Measurements from ENCODE around the gene SIAH3.
"Not testable (repeated sequence)": the region's sequence is repeated elsewhere in the genome, so short reads cannot be mapped to it uniquely, and the experiment has no call there.

SIAH3 gene

GRCh38 chr13:45873491-45874325 is 22.2 kb upstream of the SIAH3 start:
- Mint-ChIP-seq H3K27me3 (peaks cover 15% of the 10 kb centered on the region), H3K4me3 (no peak overlapping the region), H3K27ac (no peak overlapping the region), H3K9me3 (no peaks in the 10 kb centered on the region), H3K4me1 (no peaks in the 10 kb centered on the region), H3K36me3 (no peaks in the 10 kb centered on the region)
- no peak for ATAC-seq

DNA sequence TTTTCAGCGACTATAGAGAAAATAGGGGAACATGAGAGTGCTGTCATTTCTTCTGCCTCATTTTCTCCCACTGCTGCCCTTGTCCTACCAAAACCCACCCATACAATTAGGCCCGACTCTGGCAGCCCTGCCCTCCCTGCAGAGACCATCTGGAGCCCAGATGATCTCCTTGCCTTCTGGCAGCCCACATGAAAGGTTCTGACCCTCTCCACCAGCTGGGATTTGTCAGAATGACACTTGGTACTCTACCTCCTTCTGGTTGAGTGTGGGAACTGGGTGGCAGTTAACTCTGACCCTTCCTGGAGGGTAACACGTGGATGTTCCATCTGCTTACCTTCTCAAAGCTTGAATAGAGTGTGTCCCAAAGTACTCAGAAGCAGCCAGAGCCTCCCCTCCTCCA is 21.0 kb upstream of the SIAH3 start:
- ATAC-seq: peak; percentile 6
- H3K27ac Mint-ChIP-seq: no peak overlapping the region
- no peak overlapping the region for H3K4me3 Mint-ChIP-seq

DNA sequence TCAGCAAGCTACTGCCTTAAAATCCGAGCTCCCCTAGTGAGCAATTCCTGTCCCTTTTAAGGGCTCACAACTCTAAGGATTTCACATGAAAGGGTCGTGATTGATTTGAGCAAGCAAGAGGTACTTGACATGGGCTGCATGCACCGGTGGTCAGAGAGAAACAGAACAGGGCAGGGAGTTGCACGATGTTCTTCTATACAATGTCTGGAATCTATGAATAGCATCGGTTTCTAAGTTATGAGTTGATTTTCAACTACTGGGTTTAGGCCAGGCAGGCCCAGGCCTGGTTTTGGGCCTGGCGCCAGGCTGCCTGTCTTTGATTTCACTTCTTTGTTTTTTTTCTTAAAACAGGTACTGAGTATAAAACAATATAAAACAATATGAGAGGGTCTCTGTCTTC is 19.6 kb upstream of the SIAH3 start:
- H3K36me3 Mint-ChIP-seq, H3K9me3 Mint-ChIP-seq, H3K4me3 Mint-ChIP-seq, H3K27ac Mint-ChIP-seq, H3K4me1 Mint-ChIP-seq, ATAC-seq: not testable (repeated sequence)
- peaks cover 13% of the 10 kb centered on the region for H3K27me3 Mint-ChIP-seq

More for the DNA sequence above, 21.0 kb upstream of the SIAH3 start:
- no peaks in the 10 kb centered on the region for H3K36me3 Mint-ChIP-seq
- no peaks in the 10 kb centered on the region for H3K4me1 Mint-ChIP-seq
- peaks cover 15% of the 10 kb centered on the region for H3K27me3 Mint-ChIP-seq
- no peaks in the 10 kb centered on the region for H3K9me3 Mint-ChIP-seq

DNA sequence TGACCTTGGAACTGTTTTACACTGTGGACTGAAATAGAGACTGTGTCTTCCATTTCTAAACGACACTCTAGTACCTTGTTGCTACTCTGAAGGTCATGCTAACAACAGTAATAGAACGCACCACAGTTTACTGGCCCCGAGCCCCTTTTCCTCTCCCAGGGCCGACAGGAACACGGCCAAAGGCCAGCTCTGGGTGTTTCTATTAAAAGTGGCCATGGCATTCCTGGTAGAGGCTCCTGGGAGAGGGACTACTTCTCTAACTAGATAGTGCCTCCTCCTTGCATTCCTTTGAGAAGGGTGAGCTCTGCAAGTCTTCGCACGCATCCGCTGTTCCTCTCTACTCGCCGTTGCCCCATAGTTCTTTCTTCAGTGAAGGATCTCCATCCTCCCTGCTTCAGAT is 18.7 kb upstream of the SIAH3 start:
- H3K4me1 Mint-ChIP-seq: no peaks in the 10 kb centered on the region
- H3K27me3 Mint-ChIP-seq: peaks cover 6% of the 10 kb centered on the region
- ATAC-seq: no peak
- no peak overlapping the region for H3K4me3 Mint-ChIP-seq
- no peak overlapping the region for H3K27ac Mint-ChIP-seq
- H3K9me3 Mint-ChIP-seq: no peaks in the 10 kb centered on the region
- H3K36me3 Mint-ChIP-seq: no peaks in the 10 kb centered on the region

DNA sequence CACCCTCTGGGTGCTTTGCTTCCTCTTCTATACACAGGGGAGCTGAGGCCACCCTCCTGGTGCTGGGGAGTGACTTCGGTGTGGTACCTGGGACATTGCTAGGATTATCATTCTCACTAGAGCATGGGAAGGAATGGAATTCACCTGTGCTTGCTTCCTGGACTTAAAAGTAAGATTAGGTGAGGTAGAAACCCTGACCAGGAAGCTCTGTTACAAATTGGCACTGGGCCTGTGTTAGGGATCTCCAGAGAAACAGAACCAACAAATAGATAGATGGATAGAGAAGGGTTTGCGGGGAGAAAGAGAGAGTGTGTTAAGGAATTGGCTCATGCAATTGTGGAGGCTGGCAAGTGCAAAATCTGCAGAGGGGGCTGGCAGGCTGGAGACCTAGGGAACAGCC is 13.9 kb upstream of the SIAH3 start:
- Mint-ChIP-seq H3K4me1 (no peaks in the 10 kb centered on the region), H3K27ac (no peak overlapping the region), H3K36me3 (no peaks in the 10 kb centered on the region), H3K4me3 (no peak overlapping the region), H3K27me3 (peaks cover 24% of the 10 kb centered on the region), H3K9me3 (no peaks in the 10 kb centered on the region)
- no peak for ATAC-seq

GRCh38 chr13:45863709-45864590 is 12.4 kb upstream of the SIAH3 start:
- no peak overlapping the region for H3K4me3 Mint-ChIP-seq
- peaks cover 3% of the 10 kb centered on the region for H3K9me3 Mint-ChIP-seq
- H3K36me3 Mint-ChIP-seq: no peaks in the 10 kb centered on the region
- no peaks in the 10 kb centered on the region for H3K4me1 Mint-ChIP-seq
- no peak for ATAC-seq
- no peak overlapping the region for H3K27ac Mint-ChIP-seq
- H3K27me3 Mint-ChIP-seq: peaks cover 27% of the 10 kb centered on the region

DNA sequence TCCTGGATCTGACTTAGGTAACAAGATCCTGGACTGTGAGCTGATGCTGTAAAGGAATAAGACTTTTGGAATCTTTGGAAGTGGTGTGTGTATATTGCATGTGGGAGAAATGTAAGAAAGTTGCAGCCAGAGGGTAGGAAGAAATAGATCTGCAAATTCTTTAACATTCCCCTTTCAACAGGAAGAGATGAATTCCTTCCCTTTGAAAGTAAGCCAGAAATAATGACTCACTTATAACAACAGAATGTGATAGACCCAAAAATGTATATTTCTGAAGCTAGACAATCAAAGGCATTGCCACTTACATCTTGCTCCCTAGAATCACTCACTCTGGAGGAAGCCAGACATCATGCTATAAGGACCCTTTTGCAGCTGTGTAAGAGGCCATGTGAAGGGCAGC is 9.8 kb upstream of the SIAH3 start:
- Mint-ChIP-seq H3K27ac (no peak overlapping the region), H3K36me3 (no peaks in the 10 kb centered on the region), H3K27me3 (peaks cover 33% of the 10 kb centered on the region), H3K4me1 (no peaks in the 10 kb centered on the region), H3K9me3 (peaks cover 3% of the 10 kb centered on the region), H3K4me3 (no peak overlapping the region)
- ATAC-seq: no peak

- Mint-ChIP-seq H3K36me3 (no peaks in the 10 kb centered on the region), H3K4me3 (no peak overlapping the region)
Measured at GRCh38 chr13:45860240-45860639, 8.7 kb upstream of the SIAH3 start.

GRCh38 chr13:45859705-45860104 is 8.2 kb upstream of the SIAH3 start:
- no peak overlapping the region for H3K4me3 Mint-ChIP-seq
- H3K4me1 Mint-ChIP-seq: no peaks in the 10 kb centered on the region
- no peaks in the 10 kb centered on the region for H3K36me3 Mint-ChIP-seq
- peaks cover 39% of the 10 kb centered on the region for H3K27me3 Mint-ChIP-seq
- H3K27ac Mint-ChIP-seq: no peak overlapping the region
- no peak for ATAC-seq
- peaks cover 3% of the 10 kb centered on the region for H3K9me3 Mint-ChIP-seq

More at GRCh38 chr13:45860240-45860639, 8.7 kb upstream of the SIAH3 start:
- Mint-ChIP-seq H3K9me3 (peaks cover 3% of the 10 kb centered on the region), H3K4me1 (no peaks in the 10 kb centered on the region), H3K27me3 (peaks cover 34% of the 10 kb centered on the region), H3K27ac (no peak overlapping the region)
- ATAC-seq: no peak

DNA sequence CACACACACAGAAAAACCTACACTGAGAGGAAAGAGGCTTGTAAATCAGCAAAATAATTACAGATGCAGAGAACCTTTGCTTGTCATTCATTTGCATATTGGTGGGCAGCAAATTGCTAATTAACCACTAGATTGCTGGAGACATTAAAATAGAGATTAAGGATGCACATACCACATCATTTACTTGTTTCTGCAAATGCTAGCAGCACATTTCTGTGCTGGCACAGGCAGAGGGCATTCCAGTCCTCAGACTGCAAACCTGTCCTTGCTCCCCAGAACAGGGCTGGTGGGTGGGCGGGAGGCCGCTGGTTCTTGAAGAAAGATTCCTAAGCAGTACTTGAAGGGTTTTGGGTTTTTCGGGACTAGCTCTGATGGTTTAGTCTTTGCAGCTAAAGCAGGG is 941 bp upstream of the SIAH3 start:
- Mint-ChIP-seq H3K9me3 (peaks cover 3% of the 10 kb centered on the region), H3K27ac (no peak overlapping the region), H3K27me3 (peaks cover 79% of the 10 kb centered on the region), H3K4me3 (no peak overlapping the region), H3K4me1 (peaks cover 21% of the 10 kb centered on the region), H3K36me3 (no peaks in the 10 kb centered on the region)
- ATAC-seq: no peak

DNA sequence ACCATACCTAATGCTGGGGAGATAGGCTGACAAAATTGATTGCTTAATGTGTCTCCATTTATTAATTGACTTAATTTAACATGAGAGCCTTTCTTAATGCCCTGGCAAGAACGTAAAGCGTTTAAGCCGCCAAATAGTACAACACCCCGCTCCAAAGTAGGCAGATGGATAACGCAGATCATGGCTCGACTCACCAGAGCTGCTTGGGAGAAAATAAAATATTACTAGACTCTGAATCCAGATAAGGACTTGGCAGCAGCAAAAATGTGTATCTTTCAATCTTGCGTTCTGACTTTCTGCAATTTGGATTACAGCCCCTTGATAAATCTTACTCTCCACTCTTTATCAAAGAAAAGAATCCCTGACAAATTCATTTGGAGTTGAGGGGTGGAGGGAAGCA is 403 bp upstream of the SIAH3 start:
- H3K9me3 Mint-ChIP-seq: peaks cover 3% of the 10 kb centered on the region
- H3K36me3 Mint-ChIP-seq: no peaks in the 10 kb centered on the region
- H3K4me3 Mint-ChIP-seq: no peak overlapping the region
- H3K27me3 Mint-ChIP-seq: peaks cover 83% of the 10 kb centered on the region
- H3K4me1 Mint-ChIP-seq: peaks cover 24% of the 10 kb centered on the region
- no peak for ATAC-seq
- no peak overlapping the region for H3K27ac Mint-ChIP-seq

DNA sequence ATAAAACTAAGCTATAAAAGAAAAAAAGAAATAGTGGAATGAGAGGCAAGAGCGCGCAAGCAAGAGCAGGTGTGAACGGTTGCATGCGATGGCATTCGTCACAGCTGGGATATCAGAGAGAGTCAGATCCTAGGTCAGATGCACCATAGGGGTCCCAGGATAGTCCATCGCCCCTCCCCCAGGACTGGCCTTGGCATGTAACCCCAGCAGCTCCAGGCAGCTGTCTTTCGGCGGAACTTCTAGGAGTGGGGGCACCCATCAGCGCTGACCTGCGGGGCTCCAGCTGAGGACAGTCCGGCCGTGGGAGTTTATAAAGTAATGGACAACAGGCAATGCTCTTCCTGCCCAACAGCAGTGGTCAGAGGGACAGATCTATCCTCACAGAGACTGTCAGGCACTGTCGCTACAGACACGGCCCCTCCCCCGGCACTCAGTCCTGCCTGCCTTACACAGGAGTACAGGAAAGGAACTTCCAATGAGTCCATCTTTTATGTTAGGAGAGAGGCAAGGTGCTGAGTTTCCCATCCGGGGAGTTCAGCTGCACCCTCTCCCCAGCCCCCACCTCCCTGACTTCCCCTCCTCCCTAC is 1.4 kb downstream of the SIAH3 start:
- ATAC-seq: no peak
- no peaks in the 10 kb centered on the region for H3K36me3 Mint-ChIP-seq
- H3K4me3 Mint-ChIP-seq: no peak overlapping the region
- peaks cover 92% of the 10 kb centered on the region for H3K27me3 Mint-ChIP-seq
- H3K27ac Mint-ChIP-seq: no peak overlapping the region
- H3K9me3 Mint-ChIP-seq: peaks cover 3% of the 10 kb centered on the region
- peaks cover 24% of the 10 kb centered on the region for H3K4me1 Mint-ChIP-seq

GRCh38 chr13:45849408-45849807 is 2.1 kb downstream of the SIAH3 start:
- Mint-ChIP-seq H3K27ac (no peak overlapping the region), H3K4me1 (peaks cover 24% of the 10 kb centered on the region), H3K4me3 (no peak overlapping the region), H3K36me3 (no peaks in the 10 kb centered on the region), H3K27me3 (peaks cover 85% of the 10 kb centered on the region), H3K9me3 (peaks cover 3% of the 10 kb centered on the region)
- ATAC-seq: no peak

DNA sequence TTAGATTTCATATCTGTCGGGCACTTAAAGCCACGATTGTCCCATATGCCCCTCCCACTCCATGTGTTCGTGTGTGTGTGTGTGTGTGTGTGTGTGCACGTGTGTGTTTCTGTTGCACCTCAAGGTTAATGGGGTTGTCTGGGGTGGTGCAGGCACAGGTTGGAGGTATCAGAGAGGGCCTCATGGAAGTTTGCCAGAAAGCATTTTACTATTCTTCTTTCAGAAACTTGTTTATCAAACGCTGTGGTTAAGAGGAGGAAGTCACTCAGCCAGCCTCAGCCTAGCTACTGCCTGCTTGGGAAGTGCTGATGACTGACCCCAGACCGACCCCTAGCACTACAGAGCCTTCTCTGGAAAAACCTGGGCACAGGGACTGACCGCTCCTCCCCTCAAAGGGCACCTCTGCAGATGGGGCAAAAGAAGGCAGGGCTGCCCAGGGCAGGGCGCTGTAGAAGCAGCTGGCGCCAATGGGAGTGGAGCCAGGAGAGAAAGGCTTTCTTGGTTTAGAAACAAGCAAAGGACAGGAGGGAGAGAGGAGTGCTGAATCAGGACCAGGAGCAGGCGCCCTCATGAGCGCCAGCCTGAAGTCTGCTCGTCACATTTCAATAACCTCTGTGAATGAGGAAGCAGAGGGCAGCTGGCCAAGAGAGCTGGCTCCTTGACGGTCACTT is 3.9 kb downstream of the SIAH3 start:
- Mint-ChIP-seq H3K27me3 (peaks cover 82% of the 10 kb centered on the region), H3K4me3 (peak overlapping the region; percentile 50), H3K27ac (no peak overlapping the region), H3K36me3 (no peaks in the 10 kb centered on the region), H3K4me1 (peaks cover 24% of the 10 kb centered on the region), H3K9me3 (no peaks in the 10 kb centered on the region)
- ATAC-seq: peak; percentile 44

DNA sequence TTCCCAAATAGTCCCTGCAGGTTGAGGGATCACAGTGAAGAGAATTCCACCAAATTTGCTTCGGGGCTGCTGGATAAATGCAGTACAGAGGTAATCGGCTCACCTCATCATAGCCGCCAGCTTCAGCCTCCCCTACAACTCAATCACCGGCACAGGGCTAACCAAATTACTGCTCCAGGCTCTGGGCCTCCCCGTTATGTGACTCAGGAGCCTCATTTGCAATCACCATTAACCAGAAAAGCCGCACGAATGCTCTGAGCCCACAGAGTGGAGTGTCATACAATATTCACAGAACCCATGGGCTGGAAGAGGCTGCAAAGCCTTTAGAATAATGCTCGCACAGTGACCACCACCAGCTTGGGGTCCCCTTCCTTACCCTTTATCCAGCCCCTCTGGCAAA is 4.9 kb downstream of the SIAH3 start:
- H3K36me3 Mint-ChIP-seq: no peaks in the 10 kb centered on the region
- H3K9me3 Mint-ChIP-seq: no peaks in the 10 kb centered on the region
- H3K4me1 Mint-ChIP-seq: peaks cover 24% of the 10 kb centered on the region
- H3K27me3 Mint-ChIP-seq: peaks cover 75% of the 10 kb centered on the region
- no peak overlapping the region for H3K4me3 Mint-ChIP-seq
- no peak for ATAC-seq
- no peak overlapping the region for H3K27ac Mint-ChIP-seq

Data from stimulated activated memory B cell treated with anti-CD40 and anti-IgM and Interleukin-4, amounts not matched to agents 10 μg/mL and 1 μg/mL and 100 μg/mL, for 72 hours (primary cell).